ENCODE data around the gene INCA1. TPM values are rescaled to one million over a fixed set of nuclear protein-coding genes. Genes with fewer than 3 reads are reported as not detected.
"Not testable (repeated sequence)": the region's sequence is repeated elsewhere in the genome, so short reads cannot be mapped to it uniquely, and the experiment has no call there.

INCA1 gene
- total RNA-seq, 1 donor from 2014 or later = 2.2 TPM

DNA sequence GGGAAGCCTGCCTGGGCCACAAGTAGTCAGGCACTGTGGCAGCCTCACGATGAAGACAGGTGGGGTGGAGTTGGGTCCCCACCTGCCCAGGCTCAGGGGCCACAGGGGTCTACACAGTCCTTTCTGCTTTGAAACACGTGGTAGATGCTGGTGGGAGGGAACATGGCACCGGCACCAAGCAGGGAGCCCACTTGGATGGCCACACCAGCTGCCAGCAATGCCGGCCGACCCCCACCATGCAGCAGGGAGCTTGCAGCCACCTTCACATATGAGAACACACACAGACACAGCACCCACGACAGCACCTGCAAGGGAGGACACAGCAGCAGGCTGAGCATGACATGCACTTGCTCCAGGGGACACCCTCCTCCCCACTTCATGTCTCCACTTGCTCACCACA lies 35.5 kb upstream of the INCA1 start:
- H3K4me3 Mint-ChIP-seq (ENCODE audit: unreplicated experiment) = no peak overlapping the region
- H3K36me3 Mint-ChIP-seq (ENCODE audit: low read depth, unreplicated experiment) = no peaks in the 10 kb centered on the region
- TF ChIP-seq, protein P1, sequence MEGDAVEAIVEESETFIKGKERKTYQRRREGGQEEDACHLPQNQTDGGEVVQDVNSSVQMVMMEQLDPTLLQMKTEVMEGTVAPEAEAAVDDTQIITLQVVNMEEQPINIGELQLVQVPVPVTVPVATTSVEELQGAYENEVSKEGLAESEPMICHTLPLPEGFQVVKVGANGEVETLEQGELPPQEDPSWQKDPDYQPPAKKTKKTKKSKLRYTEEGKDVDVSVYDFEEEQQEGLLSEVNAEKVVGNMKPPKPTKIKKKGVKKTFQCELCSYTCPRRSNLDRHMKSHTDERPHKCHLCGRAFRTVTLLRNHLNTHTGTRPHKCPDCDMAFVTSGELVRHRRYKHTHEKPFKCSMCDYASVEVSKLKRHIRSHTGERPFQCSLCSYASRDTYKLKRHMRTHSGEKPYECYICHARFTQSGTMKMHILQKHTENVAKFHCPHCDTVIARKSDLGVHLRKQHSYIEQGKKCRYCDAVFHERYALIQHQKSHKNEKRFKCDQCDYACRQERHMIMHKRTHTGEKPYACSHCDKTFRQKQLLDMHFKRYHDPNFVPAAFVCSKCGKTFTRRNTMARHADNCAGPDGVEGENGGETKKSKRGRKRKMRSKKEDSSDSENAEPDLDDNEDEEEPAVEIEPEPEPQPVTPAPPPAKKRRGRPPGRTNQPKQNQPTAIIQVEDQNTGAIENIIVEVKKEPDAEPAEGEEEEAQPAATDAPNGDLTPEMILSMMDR (IDR thresholded peaks at IDR 0.05; ENCODE audit: unreplicated experiment) = no peak
- H3K27me3 Mint-ChIP-seq (ENCODE audit: unreplicated experiment) = peaks cover 7% of the 10 kb centered on the region
- H3K27ac Mint-ChIP-seq (ENCODE audit: unreplicated experiment) = no peak overlapping the region
- no peak for DNase-seq (ENCODE audit: low spot score)
- no peaks in the 10 kb centered on the region for H3K9me3 Mint-ChIP-seq (ENCODE audit: unreplicated experiment)
- peaks cover 3% of the 10 kb centered on the region for H3K4me1 Mint-ChIP-seq (ENCODE audit: unreplicated experiment)

DNA sequence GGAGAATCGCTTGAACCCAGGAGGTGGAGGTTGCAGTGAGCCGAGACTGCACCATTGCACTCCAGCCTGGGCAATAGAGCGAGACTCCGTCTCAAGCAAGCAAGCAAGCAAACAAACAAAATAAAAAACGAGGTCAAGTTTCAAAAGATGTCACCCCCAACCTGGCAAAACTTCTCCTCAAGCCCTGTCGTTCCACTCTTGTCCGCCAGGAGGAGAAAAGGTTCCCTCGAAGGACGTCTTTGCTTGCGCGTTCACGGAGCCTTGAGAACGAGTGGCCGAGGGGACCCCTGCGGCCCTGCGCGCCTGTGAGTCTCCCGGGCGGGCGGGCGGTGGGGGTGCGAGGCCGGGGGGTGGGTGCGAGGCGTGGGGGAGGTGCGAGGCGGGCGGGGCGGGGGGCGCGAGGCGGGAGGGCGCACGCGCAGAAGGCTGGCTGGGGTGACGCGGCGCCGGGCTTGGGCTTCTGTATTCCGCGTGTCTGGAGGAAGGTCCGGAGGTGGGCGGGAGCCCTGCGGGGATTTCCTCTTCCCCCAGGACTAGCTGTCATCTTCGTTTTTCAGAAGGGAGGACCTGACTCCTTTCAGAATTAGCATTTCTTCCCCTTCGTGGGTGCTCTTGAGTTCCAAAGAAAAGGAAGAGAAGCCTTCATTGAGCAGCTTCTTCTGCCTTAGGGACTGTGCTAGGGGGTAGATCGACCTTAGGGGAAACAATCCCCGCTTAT lies 34.2 kb upstream of the INCA1 start:
- peak; percentile 86 for DNase-seq (ENCODE audit: low spot score)
- Mint-ChIP-seq H3K27ac (ENCODE audit: unreplicated experiment) (peak overlapping the region; percentile 64), H3K4me3 (ENCODE audit: unreplicated experiment) (peak overlapping the region; percentile 78), H3K9me3 (ENCODE audit: unreplicated experiment) (no peaks in the 10 kb centered on the region), H3K4me1 (ENCODE audit: unreplicated experiment) (peaks cover 3% of the 10 kb centered on the region), H3K36me3 (ENCODE audit: low read depth, unreplicated experiment) (no peaks in the 10 kb centered on the region), H3K27me3 (ENCODE audit: unreplicated experiment) (peaks cover 7% of the 10 kb centered on the region)
- TF ChIP-seq, protein P1 (IDR thresholded peaks at IDR 0.05; ENCODE audit: unreplicated experiment) = peak; percentile 83

DNA sequence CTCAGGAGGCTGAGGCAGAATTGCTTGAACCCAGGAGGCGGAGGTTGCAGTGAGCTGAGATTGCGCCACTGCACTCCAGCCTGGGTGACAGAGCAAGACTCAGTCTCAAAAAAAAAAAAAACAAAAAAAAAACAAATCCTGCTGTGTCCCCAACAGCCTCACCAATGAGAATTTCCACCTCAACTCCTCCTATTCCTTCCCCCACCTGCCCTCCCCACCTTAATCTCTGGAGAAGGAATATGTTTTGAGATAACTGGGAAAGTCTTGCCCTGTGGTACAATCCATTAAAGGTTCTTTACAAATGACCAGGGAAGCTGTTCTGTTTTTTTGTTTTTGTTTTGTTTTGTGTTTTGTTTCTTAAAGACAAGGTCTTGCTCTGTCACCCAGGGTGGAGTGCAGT lies 32.8 kb upstream of the INCA1 start:
- not testable (repeated sequence) for H3K4me1 Mint-ChIP-seq (ENCODE audit: unreplicated experiment); DNase-seq (ENCODE audit: low spot score); H3K4me3 Mint-ChIP-seq (ENCODE audit: unreplicated experiment); H3K27ac Mint-ChIP-seq (ENCODE audit: unreplicated experiment); H3K36me3 Mint-ChIP-seq (ENCODE audit: low read depth, unreplicated experiment); H3K27me3 Mint-ChIP-seq (ENCODE audit: unreplicated experiment); H3K9me3 Mint-ChIP-seq (ENCODE audit: unreplicated experiment)

DNA sequence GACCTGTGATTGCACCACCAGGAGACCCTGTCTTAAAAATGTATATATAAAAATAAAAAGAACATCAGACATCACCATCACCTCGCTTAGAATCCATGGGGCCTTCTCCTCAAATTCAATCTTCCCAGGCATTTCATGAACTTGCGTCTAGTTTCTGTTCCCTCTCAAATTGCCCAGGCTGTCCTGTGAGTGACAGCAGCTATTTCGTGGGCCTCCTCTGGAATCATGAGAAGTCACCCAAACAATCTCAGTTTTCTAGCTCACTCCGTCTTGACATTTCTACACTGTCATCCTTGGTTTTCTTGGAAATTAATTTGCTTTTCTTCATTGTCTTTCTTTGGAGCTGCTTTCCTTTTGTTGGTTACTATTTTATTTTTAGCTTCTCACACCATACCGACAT lies 30.6 kb upstream of the INCA1 start:
- H3K27ac Mint-ChIP-seq (ENCODE audit: unreplicated experiment) = no peak overlapping the region
- TF ChIP-seq, protein P1 (IDR thresholded peaks at IDR 0.05; ENCODE audit: unreplicated experiment) = no peak
- no peak for DNase-seq (ENCODE audit: low spot score)
- H3K9me3 Mint-ChIP-seq (ENCODE audit: unreplicated experiment) = no peaks in the 10 kb centered on the region
- peaks cover 14% of the 10 kb centered on the region for H3K36me3 Mint-ChIP-seq (ENCODE audit: low read depth, unreplicated experiment)
- no peak overlapping the region for H3K4me3 Mint-ChIP-seq (ENCODE audit: unreplicated experiment)
- H3K27me3 Mint-ChIP-seq (ENCODE audit: unreplicated experiment) = peaks cover 4% of the 10 kb centered on the region
- H3K4me1 Mint-ChIP-seq (ENCODE audit: unreplicated experiment) = peaks cover 3% of the 10 kb centered on the region

DNA sequence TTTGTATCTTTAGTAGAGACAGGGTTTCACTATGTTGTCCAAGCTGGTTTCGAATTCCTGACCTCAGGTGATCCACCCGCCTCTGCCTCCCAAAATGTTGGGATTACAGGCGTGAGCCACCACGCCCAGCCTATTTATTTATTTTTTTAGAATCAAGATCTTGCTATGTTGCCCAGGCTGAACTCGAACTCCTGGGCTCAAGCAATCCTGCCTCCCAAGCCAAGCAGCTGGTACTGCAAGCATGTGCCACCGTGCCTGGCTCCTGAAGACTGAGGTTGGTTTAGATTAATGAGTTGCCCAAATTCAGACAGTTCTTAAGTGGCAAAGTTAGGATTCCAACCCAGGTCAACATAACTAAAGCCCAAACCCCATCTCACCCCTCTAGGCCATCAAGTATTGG lies 30.0 kb upstream of the INCA1 start:
- no peak for DNase-seq (ENCODE audit: low spot score)
- no peak overlapping the region for H3K4me3 Mint-ChIP-seq (ENCODE audit: unreplicated experiment)
- peaks cover 18% of the 10 kb centered on the region for H3K36me3 Mint-ChIP-seq (ENCODE audit: low read depth, unreplicated experiment)
- H3K4me1 Mint-ChIP-seq (ENCODE audit: unreplicated experiment) = peaks cover 3% of the 10 kb centered on the region
- TF ChIP-seq, protein P1 (IDR thresholded peaks at IDR 0.05; ENCODE audit: unreplicated experiment) = no peak
- peaks cover 2% of the 10 kb centered on the region for H3K27me3 Mint-ChIP-seq (ENCODE audit: unreplicated experiment)
- no peaks in the 10 kb centered on the region for H3K9me3 Mint-ChIP-seq (ENCODE audit: unreplicated experiment)
- no peak overlapping the region for H3K27ac Mint-ChIP-seq (ENCODE audit: unreplicated experiment)
